Chondrocyte (in vitro differentiated cells): ENCODE data around the gene NEK5. TPM values are rescaled to one million over a fixed set of nuclear protein-coding genes. Genes with fewer than 3 reads are reported as not detected.

Source experiments
- DNase-seq: peaks from one replicate; pipeline ENCODE4 v3.0.0; 2021; ENCODE audit warnings: mixed read lengths, low spot score
- H3K27ac Mint-ChIP-seq: one replicate; pipeline ENCODE4 v1.8.0; 2021; ENCODE audit warnings: mild to moderate bottlenecking, moderate library complexity, mixed read lengths; ENCODE audit not compliant: unreplicated experiment
- H3K27me3 Mint-ChIP-seq: 2 replicates; pipeline ENCODE4 v1.8.0; 2021; ENCODE audit warnings: low read depth, mixed read lengths
- H3K36me3 Mint-ChIP-seq: 2 replicates; pipeline ENCODE4 v1.8.0; 2021; ENCODE audit warnings: low read depth, mixed read lengths
- H3K4me1 Mint-ChIP-seq: 2 replicates; pipeline ENCODE4 v1.8.0; 2021; ENCODE audit warnings: low read depth, mild to moderate bottlenecking, mixed read lengths
- H3K4me3 Mint-ChIP-seq: one replicate; pipeline ENCODE4 v1.8.0; 2021; ENCODE audit warnings: mild to moderate bottlenecking, moderate library complexity, mixed read lengths; ENCODE audit not compliant: unreplicated experiment
- H3K9me3 Mint-ChIP-seq: 2 replicates; pipeline ENCODE4 v1.8.0; 2021; ENCODE audit warnings: low read depth, mixed read lengths
- CTCF ChIP-seq: fragments of 200-600 bp; sonication (generic); IDR thresholded peaks from 2 replicates; pipeline ENCODE4 v1.5.0; 2021; ENCODE audit warnings: antibody characterized with exemption, mild to moderate bottlenecking, moderate library complexity
- total RNA-seq: library from RNA; stranded (reverse); gene quantifications from 3 replicates; pipeline ENCODE4 v1.2.1, GENCODE V29; 2021

NEK5 gene
- total RNA-seq, 1 donor from 2014 or later: 0.40 TPM

- H3K36me3 Mint-ChIP-seq: peaks cover 53% of the 10 kb centered on the region
- H3K27me3 Mint-ChIP-seq: no peaks in the 10 kb centered on the region
- no peak for TF ChIP-seq CTCF
- no peak overlapping the region for H3K27ac Mint-ChIP-seq
- H3K4me1 Mint-ChIP-seq: peaks cover 19% of the 10 kb centered on the region
- H3K4me3 Mint-ChIP-seq: no peak overlapping the region
- H3K9me3 Mint-ChIP-seq: peaks cover 6% of the 10 kb centered on the region
- DNase-seq: no peak
Observed at GRCh38 chr13:52022356-52022755, 106.5 kb downstream of the NEK5 start.

- peaks cover 4% of the 10 kb centered on the region for H3K9me3 Mint-ChIP-seq
- peaks cover 2% of the 10 kb centered on the region for H3K4me1 Mint-ChIP-seq
- H3K36me3 Mint-ChIP-seq: peaks cover 40% of the 10 kb centered on the region
- no peak for TF ChIP-seq CTCF
- no peak overlapping the region for H3K4me3 Mint-ChIP-seq
- no peaks in the 10 kb centered on the region for H3K27me3 Mint-ChIP-seq
- no peak overlapping the region for H3K27ac Mint-ChIP-seq
- DNase-seq: no peak
Observed at GRCh38 chr13:52020191-52020590, 108.7 kb downstream of the NEK5 start.

GRCh38 chr13:52016296-52016695, 112.6 kb downstream of the NEK5 start:
- Mint-ChIP-seq H3K4me3 (no peak overlapping the region), H3K27me3 (no peaks in the 10 kb centered on the region), H3K4me1 (peaks cover 8% of the 10 kb centered on the region), H3K9me3 (peaks cover 4% of the 10 kb centered on the region), H3K36me3 (peaks cover 25% of the 10 kb centered on the region), H3K27ac (peak overlapping the region; percentile 27)
- no peak for TF ChIP-seq CTCF
- no peak for DNase-seq

GRCh38 chr13:52012512-52012836, 116.4 kb downstream of the NEK5 start:
- TF ChIP-seq CTCF: no peak
- DNase-seq: no peak
- Mint-ChIP-seq H3K4me3 (peak overlapping the region; percentile 95), H3K36me3 (peaks cover 7% of the 10 kb centered on the region), H3K4me1 (peaks cover 26% of the 10 kb centered on the region), H3K9me3 (peaks cover 4% of the 10 kb centered on the region), H3K27ac (peak overlapping the region; percentile 98), H3K27me3 (no peaks in the 10 kb centered on the region)

- no peak for TF ChIP-seq CTCF
- peak; percentile 99 for DNase-seq
- Mint-ChIP-seq H3K4me3 (peak within 1 kb of the TSS; percentile 95), H3K27ac (peak within 1 kb of the TSS; percentile 98), H3K4me1 (peaks cover 26% of the 10 kb centered on the region), H3K9me3 (peaks cover 4% of the 10 kb centered on the region), H3K36me3 (peaks cover 6% of the 10 kb centered on the region), H3K27me3 (no peaks in the 10 kb centered on the region)
Observed at GRCh38 chr13:52011632-52012511, 117.0 kb downstream of the NEK5 start, which contains the start of gene ALG11. Gene ALG11, plus strand, starts transcription at chr13:52012398. Its CDS starts 21 bp downstream, at chr13:52012419.
